ENCODE results near the gene BAAT.

DNA sequence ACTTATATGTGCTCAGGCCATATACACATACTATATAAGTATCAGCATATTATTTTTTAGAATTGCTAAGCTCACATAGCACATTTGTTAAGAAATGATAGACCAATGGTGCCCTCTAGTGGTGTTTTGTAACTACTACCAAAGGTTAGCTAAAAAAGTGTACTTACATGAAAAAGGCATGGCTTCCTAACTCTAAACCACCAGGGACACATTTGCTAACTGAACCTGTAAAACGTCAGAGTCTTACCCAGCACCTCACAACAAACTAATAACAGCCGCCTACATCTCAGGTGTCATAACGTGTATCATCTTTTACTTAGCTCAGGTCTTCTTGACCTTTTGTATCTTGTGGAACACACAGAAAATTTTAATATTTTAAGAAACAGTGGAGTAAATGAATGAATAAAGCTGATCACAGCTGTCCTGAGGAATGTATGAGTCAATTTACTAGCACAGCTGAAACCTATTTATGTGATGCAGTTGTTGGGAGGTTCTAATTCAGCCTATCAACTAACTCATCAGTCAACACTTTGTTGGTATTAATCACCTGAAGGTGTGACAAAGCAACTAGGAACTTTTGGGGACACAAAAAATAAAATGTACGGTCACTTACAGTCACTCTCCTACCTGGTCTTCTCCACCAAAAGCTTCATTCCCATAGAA is 72.9 kb downstream of the BAAT start:
- TF ChIP-seq, protein P1, sequence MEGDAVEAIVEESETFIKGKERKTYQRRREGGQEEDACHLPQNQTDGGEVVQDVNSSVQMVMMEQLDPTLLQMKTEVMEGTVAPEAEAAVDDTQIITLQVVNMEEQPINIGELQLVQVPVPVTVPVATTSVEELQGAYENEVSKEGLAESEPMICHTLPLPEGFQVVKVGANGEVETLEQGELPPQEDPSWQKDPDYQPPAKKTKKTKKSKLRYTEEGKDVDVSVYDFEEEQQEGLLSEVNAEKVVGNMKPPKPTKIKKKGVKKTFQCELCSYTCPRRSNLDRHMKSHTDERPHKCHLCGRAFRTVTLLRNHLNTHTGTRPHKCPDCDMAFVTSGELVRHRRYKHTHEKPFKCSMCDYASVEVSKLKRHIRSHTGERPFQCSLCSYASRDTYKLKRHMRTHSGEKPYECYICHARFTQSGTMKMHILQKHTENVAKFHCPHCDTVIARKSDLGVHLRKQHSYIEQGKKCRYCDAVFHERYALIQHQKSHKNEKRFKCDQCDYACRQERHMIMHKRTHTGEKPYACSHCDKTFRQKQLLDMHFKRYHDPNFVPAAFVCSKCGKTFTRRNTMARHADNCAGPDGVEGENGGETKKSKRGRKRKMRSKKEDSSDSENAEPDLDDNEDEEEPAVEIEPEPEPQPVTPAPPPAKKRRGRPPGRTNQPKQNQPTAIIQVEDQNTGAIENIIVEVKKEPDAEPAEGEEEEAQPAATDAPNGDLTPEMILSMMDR (IDR thresholded peaks at IDR 0.05): peak in 2 of 3 donors; percentile 34
- TF ChIP-seq POLR2A (IDR thresholded peaks at IDR 0.05): no peak
- no peak for TF ChIP-seq EP300 (IDR thresholded peaks at IDR 0.05)

Measured in ovary (tissue), 3 donors.